GM12878 (cell line): ENCODE results near the gene PRDM16. TPM values are rescaled to one million over a fixed set of nuclear protein-coding genes. Genes with fewer than 3 reads are reported as not detected.

Experiments
- ATAC-seq: fragments of 200-7000 bp; cut with Tn5 transposase; 3 replicates; pipeline ENCODE4 v1.9.1; 2020; ENCODE audit warnings: mild to moderate bottlenecking, moderate library complexity
- BruUV-seq: library from RNA; stranded (reverse); fragments of 400-500 nt; replicated peaks from 2 replicates; lab custom pipeline; 2021; lab: Mats Ljungman, UMichigan
- CTCF ChIA-PET: fragments of 300-600 bp; sonication (Branson Sonifier 250); formaldehyde crosslinking; extraction: SDS; loops from one replicate; lab custom pipeline; 2021; ENCODE audit warnings: inconsistent platforms; lab: Yijun Ruan, JAX
- POLR2A ChIA-PET: fragments of 350-600 bp; formaldehyde crosslinking; extraction: SDS; loops from one replicate; lab custom pipeline; 2021; ENCODE audit warnings: inconsistent platforms; lab: Charles Lee
- RAD21 ChIA-PET: fragments of 300-600 bp; sonication (Branson Sonifier 250); formaldehyde crosslinking; loops from one replicate; lab custom pipeline; 2023; ENCODE audit warnings: antibody characterized with exemption; ENCODE audit not compliant: unreplicated experiment; lab: Charles Lee
- SMC1A ChIA-PET: fragments of 300-600 bp; sonication (Branson Sonifier 250); formaldehyde crosslinking; loops from one replicate; lab custom pipeline; 2023; ENCODE audit not compliant: unreplicated experiment, uncharacterized antibody; lab: Charles Lee
- DNase-seq: peaks from one replicate; pipeline ENCODE4 v3.0.0-alpha.2; 2011; ENCODE audit warnings: low read depth, low spot score
- FAIRE-seq: peaks from 3 replicates; lab custom pipeline; 2011; peaks lifted over from hg19 to GRCh38; lab: Jason Lieb, UNC
- H2AFZ ChIP-seq: 2 replicates; pipeline ENCODE4 v1.6.0; 2011; ENCODE audit warnings: low read depth, low read length, control low read depth; ENCODE audit not compliant: control insufficient read depth
- H3K27ac ChIP-seq: 2 replicates; pipeline ENCODE4 v1.5.1; 2011; ENCODE audit warnings: control low read depth; ENCODE audit not compliant: control insufficient read depth, insufficient read depth
- H3K27me3 ChIP-seq, 2 experiments: replicated peaks in 1 of 2; 2 replicates each; pipeline versions ENCODE4 v1.6.0 to v1.6.1; 2011; ENCODE audit warnings: low read length in 1 of 2; ENCODE audit not compliant: control insufficient read depth in 2 of 2, insufficient read depth in 2 of 2
- H3K36me3 ChIP-seq, 2 experiments: 2 replicates each; pipeline ENCODE4 v1.5.1; 2011; ENCODE audit warnings: low read length in 1 of 2; ENCODE audit not compliant: control insufficient read depth in 2 of 2, insufficient read depth in 2 of 2
- H3K4me1 ChIP-seq: 2 replicates; pipeline ENCODE4 v1.6.1; 2011; ENCODE audit warnings: mild to moderate bottlenecking, low read length, moderate library complexity, mixed read lengths; ENCODE audit not compliant: control insufficient read depth, insufficient read depth
- H3K4me2 ChIP-seq: 2 replicates; pipeline ENCODE4 v1.6.0; 2011; ENCODE audit warnings: control low read depth; ENCODE audit not compliant: control insufficient read depth, insufficient read depth
- H3K4me3 ChIP-seq: fragments of 200-600 bp; sonication (generic); 2 replicates; pipeline ENCODE4 v1.5.1; 2016
- H3K79me2 ChIP-seq: 2 replicates; pipeline ENCODE4 v1.6.0; 2011; ENCODE audit warnings: low read length; ENCODE audit not compliant: control insufficient read depth, insufficient read depth
- H3K9ac ChIP-seq: 2 replicates; pipeline ENCODE4 v1.8.0; 2011; ENCODE audit warnings: low read length, control low read depth, mixed read lengths; ENCODE audit not compliant: control insufficient read depth, insufficient read depth
- H3K9me3 ChIP-seq: replicated peaks from 3 replicates; pipeline ENCODE4 v1.5.1; 2011; ENCODE audit warnings: mild to moderate bottlenecking, low read length; ENCODE audit not compliant: control insufficient read depth, insufficient read depth
- H4K20me1 ChIP-seq: 2 replicates; pipeline ENCODE4 v1.6.0; 2011; ENCODE audit not compliant: control insufficient read depth, insufficient read depth
- BHLHE40 ChIP-seq, 2 experiments: fragments of 450-650 bp in 1 of 2; IDR thresholded peaks; 2 replicates each; pipeline ENCODE4 v1.6.1; 2011 to 2017; ENCODE audit warnings: low read depth in 2 of 2, borderline replicate concordance in 1 of 2, improper control_type of control experiment in 1 of 2, low read length in 1 of 2, mild to moderate bottlenecking in 1 of 2
- CHD1 ChIP-seq: IDR thresholded peaks from 2 replicates; pipeline ENCODE4 v1.6.1; 2012; ENCODE audit warnings: low read depth, low read length, improper control_type of control experiment
- FOXK2 ChIP-seq: fragments of 450-650 bp; IDR thresholded peaks from 2 replicates; pipeline ENCODE4 v1.6.1; 2017; ENCODE audit warnings: mild to moderate bottlenecking, moderate library complexity
- HCFC1 ChIP-seq: fragments of 150-350 bp; IDR thresholded peaks from 2 replicates; pipeline ENCODE4 v1.6.1; 2014; ENCODE audit warnings: low read length
- MTA3 ChIP-seq: IDR thresholded peaks from 2 replicates; pipeline ENCODE4 v1.6.1; 2012; ENCODE audit warnings: low read length, inconsistent platforms, borderline replicate concordance
- NFYB ChIP-seq: IDR thresholded peaks from 2 replicates; pipeline ENCODE4 v1.6.1; 2011; ENCODE audit warnings: low read depth, mild to moderate bottlenecking, low read length, improper control_type of control experiment, moderate library complexity; ENCODE audit not compliant: insufficient read depth
- NR2C1 ChIP-seq: fragments of 450-650 bp; IDR thresholded peaks from 2 replicates; pipeline ENCODE4 v1.6.1; 2017; ENCODE audit warnings: antibody characterized with exemption, mild to moderate bottlenecking, moderate library complexity
- NR2C2 ChIP-seq: IDR thresholded peaks from 2 replicates; pipeline ENCODE4 v1.6.1; 2011; ENCODE audit warnings: borderline replicate concordance, low read depth; ENCODE audit not compliant: control insufficient read depth, insufficient read length
- NR2F1 ChIP-seq: fragments of 450-650 bp; conservative IDR thresholded peaks from 2 replicates; pipeline ENCODE4 v1.6.1; 2017; ENCODE audit warnings: mild to moderate bottlenecking
- RFX5 ChIP-seq: IDR thresholded peaks from 2 replicates; pipeline ENCODE4 v1.6.1; 2011; ENCODE audit warnings: low read depth, low read length, improper control_type of control experiment
- SMAD5 ChIP-seq: IDR thresholded peaks from 2 replicates; pipeline ENCODE4 v1.6.1; 2016; ENCODE audit warnings: antibody characterized with exemption, low read depth
- YBX1 ChIP-seq: fragments of 450-650 bp; IDR thresholded peaks from 2 replicates; pipeline ENCODE4 v1.6.1; 2016; ENCODE audit warnings: antibody characterized with exemption
- WGBS: methylation state at CpG from one replicate; pipeline ENCODE4 v1.1.6; 2016; ENCODE audit warnings: low lambda C conversion rate; ENCODE audit not compliant: insufficient replicate concordance, insufficient coverage; ENCODE audit errors: missing lambda C conversion rate; 5-methylcytosine and 5-hydroxymethylcytosine counted together
- in situ Hi-C: fragments of 300-500 bp; cut with MboI; formaldehyde crosslinking; loops from 9 replicates; pipeline ENCODE4 v1.14.3; 2018; ENCODE audit warnings: mixed read lengths
- intact Hi-C: fragments of 100-400 bp; cut with micrococcal nuclease; formaldehyde crosslinking; loops from one replicate; pipeline ENCODE4 v1.14.2; 2022; ENCODE audit not compliant: unreplicated experiment
- polyA plus RNA-seq, 11 experiments: library from polyadenylated mRNA; depleted of rRNA in 4 of 11; unstranded in 6 of 11; stranded (reverse) in 5 of 11; fragments of >200 nt; fragmentation: Nextera tagmentation in 4 of 11; fragmentation: Illumina TruSeq in 1 of 11; extraction: Ambion mirVana in 4 of 11; extraction: Trizol in 1 of 11; gene quantifications; 1 replicate in 1 of 11; 2 replicates in 10 of 11; pipeline versions ENCODE4 v1.2.1 to v1.2.3, GENCODE V29; 2011 to 2016; ENCODE audit warnings: inconsistent platforms in 2 of 11, missing spikeins in 2 of 11, low read depth in 1 of 11
- total RNA-seq, 4 experiments: library from RNA; depleted of rRNA in 3 of 4; stranded (reverse); fragments of >200 nt in 3 of 4; fragmentation: Illumina TruSeq in 1 of 4; extraction: Trizol in 1 of 4; gene quantifications; 2 replicates each; pipeline versions ENCODE4 v1.2.1 to v1.2.3, GENCODE V29; 2013 to 2021
- TF ChIP-seq, protein P1 (sequence below): fragments of 450-650 bp; IDR thresholded peaks from 2 replicates; pipeline ENCODE4 v1.6.1; 2016; ENCODE audit warnings: mild to moderate bottlenecking
- TF ChIP-seq, protein P2 (sequence below): fragments of 450-650 bp; IDR thresholded peaks from 2 replicates; pipeline ENCODE4 v1.6.1; 2017; ENCODE audit warnings: mild to moderate bottlenecking

PRDM16 gene
- total and polyA plus RNA-seq, 10 of the 15 experiments (the other 5 are each of a cell fraction or from before 2014, with no cell fraction given): 0.03 TPM; not detected in 9

DNA sequence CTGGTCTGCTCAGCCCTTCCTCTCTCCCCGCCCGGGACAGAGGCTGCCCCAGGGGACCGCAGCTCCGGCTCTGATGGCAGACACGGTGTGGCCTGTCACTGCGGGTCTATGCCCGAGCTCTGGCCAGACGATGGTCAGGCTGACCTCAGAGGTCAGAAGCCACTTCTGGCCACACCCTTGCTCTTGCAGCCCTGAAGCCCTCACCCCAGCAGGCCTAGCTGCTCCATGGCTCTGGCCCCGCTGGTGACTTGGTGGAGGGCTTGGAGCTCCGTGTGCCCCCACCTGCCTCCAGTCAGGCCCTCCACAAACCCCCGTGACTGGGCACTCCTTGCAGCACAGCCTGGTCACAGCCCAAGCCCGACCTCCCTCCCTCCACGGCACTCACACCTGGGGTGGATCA lies 47.6 kb downstream of the PRDM16 start:
- ChIA-PET POLR2A (no interaction called here), CTCF (no interaction called here), RAD21 (no interaction called here), SMC1A (no interaction called here)
- in situ Hi-C loops: no loop called here
- no peak overlapping the region for H3K4me2 ChIP-seq
- 46% methylated on average over 10 of the region's 13 CpGs for WGBS
- H3K27me3 ChIP-seq: no peaks in the 10 kb centered on the region
- no peaks in the 10 kb centered on the region for H3K4me1 ChIP-seq
- FAIRE-seq (no peak), ATAC-seq (no peak), DNase-seq (no peak)
- no peak overlapping the region for H3K27ac ChIP-seq
- H4K20me1 ChIP-seq: no peaks in the 10 kb centered on the region
- H3K9me3 ChIP-seq: no peaks in the 10 kb centered on the region; the same call in 2 of the 3 replicates
- no peak overlapping the region for H3K4me3 ChIP-seq
- BruUV-seq: no TSS peak
- H3K79me2 ChIP-seq: no peaks in the 10 kb centered on the region
- H3K36me3 ChIP-seq: no peaks in the 10 kb centered on the region
- no peak overlapping the region for H2AFZ ChIP-seq
- intact Hi-C loops: no loop called here
- no peak overlapping the region for H3K9ac ChIP-seq
- TF ChIP-seq NR2F1 (no peak), SMAD5 (no peak)

DNA sequence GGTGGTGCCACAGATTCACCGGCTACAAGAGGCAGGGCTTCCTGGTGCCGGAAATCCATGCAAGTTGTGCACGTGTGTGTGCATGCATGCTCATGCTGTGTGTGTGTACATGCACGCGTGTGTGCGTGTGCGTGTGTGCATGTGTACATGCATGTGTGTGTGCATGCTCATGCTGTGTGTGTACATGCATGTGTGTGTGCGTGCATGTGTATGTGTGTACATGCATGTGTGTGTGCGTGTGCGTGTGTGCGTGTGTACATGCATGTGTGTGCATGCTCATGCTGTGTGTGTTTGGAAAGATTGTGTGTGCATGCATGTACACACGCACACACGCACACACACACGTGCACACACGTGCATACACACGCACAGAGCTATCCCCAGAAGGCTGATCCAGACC lies 48.9 kb downstream of the PRDM16 start:
- Histone ChIP-seq H3K4me2 (no peak overlapping the region), H3K9me3 (no peaks in the 10 kb centered on the region; the same call in 2 of the 3 replicates), H3K4me3 (no peak overlapping the region), H3K27ac (no peak overlapping the region), H3K4me1 (no peaks in the 10 kb centered on the region), H4K20me1 (no peaks in the 10 kb centered on the region), H3K27me3 (no peaks in the 10 kb centered on the region), H2AFZ (no peak overlapping the region), H3K9ac (no peak overlapping the region), H3K36me3 (no peaks in the 10 kb centered on the region), H3K79me2 (no peaks in the 10 kb centered on the region)
- ChIA-PET RAD21 (no interaction called here), CTCF (no interaction called here), POLR2A (no interaction called here), SMC1A (no interaction called here)
- no peak for DNase-seq
- intact Hi-C loops (no loop called here), in situ Hi-C loops (no loop called here)
- WGBS: 72% methylated on average over 16 of the region's 16 CpGs
- no peak for ATAC-seq
- no peak for FAIRE-seq
- BruUV-seq: no TSS peak
- TF ChIP-seq MTA3 (no peak), FOXK2 (no peak), RFX5 (no peak), YBX1 (no peak), HCFC1 (no peak), BHLHE40 (IDR thresholded peaks at IDR 0.05; ENCODE audit: borderline replicate concordance in 1 of 2, low read depth in 2 of 2, low read length in 1 of 2) (no peak), NR2C2 (no peak), CHD1 (no peak), NFYB (no peak), NR2C1 (no peak)
- TF ChIP-seq, protein P1, sequence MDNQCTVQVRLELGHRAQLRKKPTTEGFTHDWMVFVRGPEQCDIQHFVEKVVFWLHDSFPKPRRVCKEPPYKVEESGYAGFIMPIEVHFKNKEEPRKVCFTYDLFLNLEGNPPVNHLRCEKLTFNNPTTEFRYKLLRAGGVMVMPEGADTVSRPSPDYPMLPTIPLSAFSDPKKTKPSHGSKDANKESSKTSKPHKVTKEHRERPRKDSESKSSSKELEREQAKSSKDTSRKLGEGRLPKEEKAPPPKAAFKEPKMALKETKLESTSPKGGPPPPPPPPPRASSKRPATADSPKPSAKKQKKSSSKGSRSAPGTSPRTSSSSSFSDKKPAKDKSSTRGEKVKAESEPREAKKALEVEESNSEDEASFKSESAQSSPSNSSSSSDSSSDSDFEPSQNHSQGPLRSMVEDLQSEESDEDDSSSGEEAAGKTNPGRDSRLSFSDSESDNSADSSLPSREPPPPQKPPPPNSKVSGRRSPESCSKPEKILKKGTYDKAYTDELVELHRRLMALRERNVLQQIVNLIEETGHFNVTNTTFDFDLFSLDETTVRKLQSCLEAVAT: no peak
- TF ChIP-seq, protein P2, sequence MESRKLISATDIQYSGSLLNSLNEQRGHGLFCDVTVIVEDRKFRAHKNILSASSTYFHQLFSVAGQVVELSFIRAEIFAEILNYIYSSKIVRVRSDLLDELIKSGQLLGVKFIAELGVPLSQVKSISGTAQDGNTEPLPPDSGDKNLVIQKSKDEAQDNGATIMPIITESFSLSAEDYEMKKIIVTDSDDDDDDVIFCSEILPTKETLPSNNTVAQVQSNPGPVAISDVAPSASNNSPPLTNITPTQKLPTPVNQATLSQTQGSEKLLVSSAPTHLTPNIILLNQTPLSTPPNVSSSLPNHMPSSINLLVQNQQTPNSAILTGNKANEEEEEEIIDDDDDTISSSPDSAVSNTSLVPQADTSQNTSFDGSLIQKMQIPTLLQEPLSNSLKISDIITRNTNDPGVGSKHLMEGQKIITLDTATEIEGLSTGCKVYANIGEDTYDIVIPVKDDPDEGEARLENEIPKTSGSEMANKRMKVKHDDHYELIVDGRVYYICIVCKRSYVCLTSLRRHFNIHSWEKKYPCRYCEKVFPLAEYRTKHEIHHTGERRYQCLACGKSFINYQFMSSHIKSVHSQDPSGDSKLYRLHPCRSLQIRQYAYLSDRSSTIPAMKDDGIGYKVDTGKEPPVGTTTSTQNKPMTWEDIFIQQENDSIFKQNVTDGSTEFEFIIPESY: no peak
